KMS-11 (cell line): ENCODE results near the gene GEMIN8.

Experiments used
- H2AFZ ChIP-seq: fragments of 200-600 bp; sonication (generic); 2 replicates; pipeline ENCODE4 v1.6.1; 2016; ENCODE audit warnings: antibody characterized with exemption, mixed run types, low read depth
- H3K27ac ChIP-seq: fragments of 200-600 bp; sonication (generic); 2 replicates; pipeline ENCODE4 v1.6.1; 2016; ENCODE audit warnings: mild to moderate bottlenecking, mixed run types
- H3K27me3 ChIP-seq: fragments of 200-600 bp; sonication (generic); 2 replicates; pipeline ENCODE4 v1.6.1; 2017; ENCODE audit warnings: mild to moderate bottlenecking, low read depth, mixed run types, moderate library complexity; ENCODE audit not compliant: insufficient read depth
- H3K36me3 ChIP-seq: fragments of 200-600 bp; sonication (generic); 2 replicates; pipeline ENCODE4 v1.6.1; 2017; ENCODE audit warnings: mild to moderate bottlenecking, mixed run types; ENCODE audit not compliant: insufficient read depth
- H3K4me1 ChIP-seq: fragments of 200-600 bp; sonication (generic); 2 replicates; pipeline ENCODE4 v1.6.1; 2016; ENCODE audit warnings: mild to moderate bottlenecking, low read depth, mixed run types; ENCODE audit not compliant: poor library complexity, severe bottlenecking
- H3K4me2 ChIP-seq: fragments of 200-600 bp; sonication (generic); 2 replicates; pipeline ENCODE4 v1.7.0; 2016; ENCODE audit warnings: mild to moderate bottlenecking, mixed run types
- H3K4me3 ChIP-seq: fragments of 200-600 bp; sonication (generic); IDR thresholded peaks from 2 replicates; pipeline ENCODE4 v1.6.1; 2017; ENCODE audit warnings: low read depth, low read length, mixed read lengths; ENCODE audit not compliant: insufficient read depth
- H3K79me2 ChIP-seq: fragments of 200-600 bp; sonication (generic); 2 replicates; pipeline ENCODE4 v1.6.1; 2016; ENCODE audit warnings: low read depth, mixed run types; ENCODE audit not compliant: insufficient read depth
- H3K9ac ChIP-seq: fragments of 200-600 bp; sonication (generic); 2 replicates; pipeline ENCODE4 v1.6.1; 2016; ENCODE audit warnings: mild to moderate bottlenecking, mixed run types
- H4K20me1 ChIP-seq: fragments of 200-600 bp; sonication (generic); 2 replicates; pipeline ENCODE4 v1.6.1; 2016; ENCODE audit warnings: mild to moderate bottlenecking, mixed run types; ENCODE audit not compliant: insufficient read depth
- TF ChIP-seq, protein P1 (sequence below): fragments of 200-600 bp; sonication (generic); conservative IDR thresholded peaks from 2 replicates; pipeline ENCODE4 v1.6.1; 2017; ENCODE audit warnings: low read depth, mild to moderate bottlenecking, antibody characterized with exemption, low read length, moderate library complexity, mixed read lengths

Gene GEMIN8

DNA sequence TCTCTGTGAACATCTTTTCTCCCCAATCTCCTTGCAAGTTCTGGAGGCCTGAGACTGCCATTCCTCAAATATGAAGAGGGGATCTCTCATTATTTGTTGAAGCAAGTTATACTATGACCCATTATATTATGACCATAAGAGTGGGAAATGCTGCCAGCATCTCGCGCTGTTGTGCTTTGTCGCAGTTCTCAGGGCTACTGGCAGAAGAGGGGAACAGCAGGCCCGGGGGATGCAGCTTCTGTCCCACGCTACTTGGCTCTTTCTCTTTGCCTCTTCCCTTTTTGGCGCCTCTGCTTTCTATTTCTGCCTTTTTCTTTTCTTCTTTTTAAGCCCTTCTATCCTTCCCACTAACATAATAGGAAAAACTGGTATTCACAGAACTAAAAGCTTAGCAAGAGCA is 64.2 kb downstream of the GEMIN8 start:
- no peak overlapping the region for H3K27ac ChIP-seq
- H3K4me3 ChIP-seq: no peak overlapping the region
- H4K20me1 ChIP-seq: no peaks in the 10 kb centered on the region
- TF ChIP-seq, protein P1, sequence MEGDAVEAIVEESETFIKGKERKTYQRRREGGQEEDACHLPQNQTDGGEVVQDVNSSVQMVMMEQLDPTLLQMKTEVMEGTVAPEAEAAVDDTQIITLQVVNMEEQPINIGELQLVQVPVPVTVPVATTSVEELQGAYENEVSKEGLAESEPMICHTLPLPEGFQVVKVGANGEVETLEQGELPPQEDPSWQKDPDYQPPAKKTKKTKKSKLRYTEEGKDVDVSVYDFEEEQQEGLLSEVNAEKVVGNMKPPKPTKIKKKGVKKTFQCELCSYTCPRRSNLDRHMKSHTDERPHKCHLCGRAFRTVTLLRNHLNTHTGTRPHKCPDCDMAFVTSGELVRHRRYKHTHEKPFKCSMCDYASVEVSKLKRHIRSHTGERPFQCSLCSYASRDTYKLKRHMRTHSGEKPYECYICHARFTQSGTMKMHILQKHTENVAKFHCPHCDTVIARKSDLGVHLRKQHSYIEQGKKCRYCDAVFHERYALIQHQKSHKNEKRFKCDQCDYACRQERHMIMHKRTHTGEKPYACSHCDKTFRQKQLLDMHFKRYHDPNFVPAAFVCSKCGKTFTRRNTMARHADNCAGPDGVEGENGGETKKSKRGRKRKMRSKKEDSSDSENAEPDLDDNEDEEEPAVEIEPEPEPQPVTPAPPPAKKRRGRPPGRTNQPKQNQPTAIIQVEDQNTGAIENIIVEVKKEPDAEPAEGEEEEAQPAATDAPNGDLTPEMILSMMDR: no peak
- H3K4me2 ChIP-seq: no peak overlapping the region
- H3K9ac ChIP-seq: no peak overlapping the region
- H3K4me1 ChIP-seq: no peaks in the 10 kb centered on the region
- H3K36me3 ChIP-seq: no peaks in the 10 kb centered on the region
- H3K27me3 ChIP-seq: no peaks in the 10 kb centered on the region
- H3K79me2 ChIP-seq: no peaks in the 10 kb centered on the region
- no peak overlapping the region for H2AFZ ChIP-seq

DNA sequence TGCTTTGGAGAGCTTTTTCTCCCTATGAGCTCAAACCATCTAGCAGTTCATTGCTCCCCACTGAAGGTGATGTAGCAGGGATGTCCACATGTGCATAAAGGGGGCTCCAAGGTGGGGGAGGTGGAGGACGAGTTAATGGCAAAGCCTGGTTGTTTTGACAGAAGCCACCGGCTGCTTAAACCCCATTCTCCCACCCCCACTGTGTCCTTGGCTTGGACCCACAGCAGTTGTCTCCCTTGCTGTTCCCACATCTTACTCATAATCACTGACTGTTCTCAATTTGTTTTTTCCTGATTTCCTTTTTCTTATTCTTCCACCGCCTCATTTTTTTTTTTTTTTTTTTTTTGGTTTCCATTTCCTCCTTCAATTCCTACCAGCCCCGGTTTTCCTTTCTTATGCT is 72.7 kb downstream of the GEMIN8 start:
- H3K4me1 ChIP-seq: peaks cover 74% of the 10 kb centered on the region
- no peaks in the 10 kb centered on the region for H4K20me1 ChIP-seq
- H3K79me2 ChIP-seq: no peaks in the 10 kb centered on the region
- no peak overlapping the region for H3K9ac ChIP-seq
- H3K27ac ChIP-seq: no peak overlapping the region
- H3K27me3 ChIP-seq: no peaks in the 10 kb centered on the region
- no peak overlapping the region for H2AFZ ChIP-seq
- no peak overlapping the region for H3K4me2 ChIP-seq
- H3K36me3 ChIP-seq: no peaks in the 10 kb centered on the region
- TF ChIP-seq, protein P1: no peak
- no peak overlapping the region for H3K4me3 ChIP-seq
